HG03095 (cell line): ENCODE data around the gene ZACN.

ENCODE experiments used
- ATAC-seq: cut with Tn5 transposase; IDR thresholded peaks from one replicate; pipeline ENCODE4 v1.9.1; 2021; ENCODE audit warnings: moderate library complexity; ENCODE audit not compliant: unreplicated experiment

The ZACN gene

GRCh38 chr17:76097716-76098295 is 18.8 kb downstream of the ZACN start:
- no peak for ATAC-seq

DNA sequence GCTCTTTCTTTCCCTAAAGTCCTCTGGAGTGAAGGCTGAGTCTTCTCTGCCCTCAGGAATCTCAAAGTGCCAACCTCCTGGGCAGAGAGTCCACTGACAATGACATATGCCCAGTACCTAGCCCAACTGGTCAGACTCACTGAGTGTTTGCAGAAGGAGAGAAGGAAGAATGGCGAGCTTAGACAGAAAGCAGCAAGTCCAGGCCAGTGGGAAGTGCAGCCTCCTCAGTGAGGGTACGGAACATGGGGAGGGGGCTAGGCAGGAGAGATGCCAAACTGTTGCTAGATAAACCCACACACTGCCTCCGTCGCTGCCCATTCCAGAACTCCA is 23.9 kb downstream of the ZACN start:
- no peak for ATAC-seq

DNA sequence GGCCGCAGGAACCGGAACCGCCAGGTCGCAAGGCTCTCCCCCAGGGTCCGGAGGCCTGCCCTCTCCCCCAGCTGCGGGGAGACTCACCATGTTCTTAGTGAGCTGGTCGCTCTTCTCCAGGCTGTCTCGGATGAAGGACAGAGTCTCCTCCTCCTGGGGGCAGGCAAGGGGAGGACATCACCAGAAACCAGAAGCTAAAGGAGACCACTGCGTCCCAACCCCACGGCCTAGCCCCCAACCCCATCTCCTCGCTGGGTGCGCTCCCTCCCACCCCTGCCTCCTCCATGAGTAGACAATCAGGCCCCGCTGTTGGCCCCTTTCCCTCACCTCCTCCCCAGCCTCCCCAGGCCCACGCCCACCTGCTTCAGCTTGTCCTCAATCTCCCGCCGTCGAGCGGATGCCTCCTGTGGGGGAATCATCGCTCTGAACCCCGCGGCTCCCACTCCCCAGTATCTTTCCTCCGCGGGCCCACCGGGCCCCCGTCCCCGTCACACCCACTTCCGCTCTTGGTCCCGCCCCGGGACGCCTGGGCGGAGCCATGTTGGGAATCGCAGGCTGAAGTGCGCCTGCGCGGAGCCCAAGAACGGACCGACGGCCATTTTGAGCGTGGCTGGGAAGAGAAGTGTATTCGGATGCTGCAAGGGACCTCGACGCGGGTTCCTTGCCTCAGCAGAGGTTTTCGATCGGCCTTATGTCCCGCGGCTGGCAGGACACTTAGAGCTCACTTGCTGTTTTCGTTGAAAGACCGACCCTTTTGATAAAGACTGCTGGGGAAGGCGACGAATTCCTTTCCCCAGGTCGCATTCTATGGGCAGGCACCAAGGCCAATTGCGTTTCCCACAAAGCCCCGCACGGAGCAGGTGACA is 24.5 kb downstream of the ZACN start, which contains the start of gene EXOC7:
TSS of gene EXOC7 (minus strand) at position 514 of the 866 bp plus-strand sequence. CDS start at position 419, 95 bp downstream.
- ATAC-seq = peak; percentile 73

GRCh38 chr17:76104140-76104895 is 25.3 kb downstream of the ZACN start:
- no peak for ATAC-seq

- ATAC-seq = no peak
Measured at GRCh38 chr17:76104896-76105231, 25.9 kb downstream of the ZACN start.

- ATAC-seq = no peak
Measured at GRCh38 chr17:76106703-76107102, 27.7 kb downstream of the ZACN start.

DNA sequence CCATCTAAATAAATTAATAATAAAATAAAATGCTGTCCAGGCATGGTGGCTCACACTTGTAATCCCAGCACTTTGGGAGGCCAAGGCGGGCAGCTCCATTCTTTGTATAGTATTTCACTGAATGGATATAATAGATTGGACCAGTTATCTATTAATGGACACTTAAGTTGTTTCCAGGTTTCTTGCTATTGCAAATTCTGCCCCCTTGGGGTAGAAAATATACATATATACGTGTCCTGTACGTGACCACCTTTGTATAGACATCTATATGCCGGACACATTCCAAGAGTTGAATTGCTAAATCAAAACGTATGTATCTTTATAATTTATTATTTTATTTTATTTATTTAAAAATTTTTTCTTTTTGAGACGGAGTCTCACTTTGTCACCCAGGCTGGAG is 28.5 kb downstream of the ZACN start:
- no peak for ATAC-seq

- no peak for ATAC-seq
Measured at GRCh38 chr17:76111956-76112355, 33.0 kb downstream of the ZACN start.

GRCh38 chr17:76115138-76115754 is 36.3 kb downstream of the ZACN start:
- ATAC-seq = no peak

GRCh38 chr17:76119409-76120371 is 40.7 kb downstream of the ZACN start:
- no peak for ATAC-seq

GRCh38 chr17:76120658-76121008 is 41.7 kb downstream of the ZACN start:
- ATAC-seq = no peak

- no peak for ATAC-seq
Measured at GRCh38 chr17:76121932-76122430, 43.0 kb downstream of the ZACN start.

- ATAC-seq = no peak
Measured at GRCh38 chr17:76122431-76123190, 43.6 kb downstream of the ZACN start.

GRCh38 chr17:76123191-76123499 is 44.2 kb downstream of the ZACN start:
- ATAC-seq = no peak

DNA sequence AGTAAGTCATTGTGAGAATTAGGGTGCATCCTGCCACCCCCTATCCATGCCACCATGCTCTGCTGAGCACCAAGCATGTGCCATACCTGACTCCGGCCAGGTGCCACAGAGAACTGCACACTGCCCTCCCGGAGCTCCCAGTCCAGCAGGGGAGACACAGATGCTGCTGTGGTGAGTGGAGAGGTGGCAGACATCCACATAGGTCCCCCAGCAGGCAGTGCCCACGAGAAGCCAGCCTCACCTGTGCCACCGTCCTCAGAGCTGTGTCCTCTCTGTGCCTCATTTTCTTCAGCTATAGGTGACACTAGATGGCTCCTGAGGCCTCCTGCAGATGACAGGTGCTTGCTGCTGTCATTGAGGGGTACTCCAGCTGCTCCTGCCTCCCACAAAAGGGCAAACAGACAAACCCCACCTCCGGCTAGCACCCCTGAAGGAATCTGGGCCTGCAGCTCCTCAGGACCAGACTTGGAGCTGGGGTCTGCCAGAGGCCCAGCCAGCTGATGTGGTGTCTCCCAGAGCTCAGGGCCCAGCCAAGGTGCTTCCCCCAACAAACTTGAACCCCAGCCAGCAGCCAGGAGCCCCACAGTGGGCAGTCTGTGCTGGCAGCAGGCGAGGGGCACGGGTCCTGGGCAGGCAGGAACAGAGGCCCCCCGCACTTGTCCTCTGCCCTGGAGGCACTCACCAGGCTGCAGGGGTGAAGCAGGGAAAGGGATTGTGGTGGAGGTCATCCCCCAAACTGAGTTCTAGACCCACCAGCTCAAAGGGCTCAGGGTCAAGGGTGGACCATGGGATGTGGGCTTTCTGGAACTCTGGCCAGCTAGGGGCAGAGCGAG is 45.0 kb downstream of the ZACN start:
- no peak for ATAC-seq

DNA sequence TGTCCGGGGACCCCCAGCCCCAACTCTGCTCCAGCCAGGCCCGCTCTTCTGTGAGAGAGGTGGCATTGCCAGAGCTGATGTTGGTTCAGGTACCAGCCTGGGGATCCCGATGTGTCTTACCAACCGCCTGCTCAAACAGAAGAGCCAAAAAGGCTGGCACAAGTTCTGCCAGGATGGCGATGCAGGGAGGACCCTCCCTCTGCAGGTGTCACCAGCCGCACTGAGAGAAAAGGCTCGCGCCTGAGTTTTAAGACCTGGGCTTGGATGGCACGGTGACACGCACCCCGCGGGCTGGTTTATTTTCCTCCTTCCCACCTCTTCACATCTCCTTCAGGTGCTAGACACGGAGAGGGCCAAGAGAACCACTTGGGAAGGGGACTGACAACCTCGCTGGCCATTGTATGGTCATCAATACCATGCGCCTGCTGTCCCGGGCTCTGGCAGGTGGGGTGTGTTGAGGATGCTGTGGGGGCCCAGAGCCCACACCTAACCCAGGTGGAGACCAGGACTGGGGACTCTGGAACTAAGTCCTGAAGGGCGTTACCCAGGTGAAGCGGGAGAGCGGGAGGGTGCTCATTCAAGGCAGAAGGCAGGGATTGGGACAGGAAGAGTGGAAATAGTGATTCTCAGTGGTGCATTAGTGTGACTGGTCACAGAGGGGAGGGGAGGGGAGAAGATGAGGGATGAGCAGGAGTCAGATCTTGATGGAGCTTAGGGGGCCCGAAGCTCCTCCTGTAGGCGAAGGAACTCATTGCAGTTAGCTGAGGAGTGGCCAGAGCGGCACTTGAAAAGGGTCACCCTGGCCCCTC is 45.8 kb downstream of the ZACN start:
- ATAC-seq = no peak

DNA sequence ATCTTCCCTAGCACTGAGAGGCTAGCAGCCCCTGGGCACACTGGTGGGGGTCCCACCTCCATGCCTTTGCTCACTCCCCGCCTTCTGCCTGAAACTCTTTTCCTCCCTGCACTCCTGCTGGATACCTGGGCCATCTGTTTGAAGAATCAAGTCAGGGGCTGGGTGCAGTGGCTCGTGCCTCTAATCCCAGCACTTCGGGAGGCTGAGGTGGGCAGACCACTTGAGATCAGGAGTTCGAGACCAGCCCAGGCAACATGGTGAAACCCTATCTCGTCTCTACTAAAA is 46.4 kb downstream of the ZACN start:
- no peak for ATAC-seq

DNA sequence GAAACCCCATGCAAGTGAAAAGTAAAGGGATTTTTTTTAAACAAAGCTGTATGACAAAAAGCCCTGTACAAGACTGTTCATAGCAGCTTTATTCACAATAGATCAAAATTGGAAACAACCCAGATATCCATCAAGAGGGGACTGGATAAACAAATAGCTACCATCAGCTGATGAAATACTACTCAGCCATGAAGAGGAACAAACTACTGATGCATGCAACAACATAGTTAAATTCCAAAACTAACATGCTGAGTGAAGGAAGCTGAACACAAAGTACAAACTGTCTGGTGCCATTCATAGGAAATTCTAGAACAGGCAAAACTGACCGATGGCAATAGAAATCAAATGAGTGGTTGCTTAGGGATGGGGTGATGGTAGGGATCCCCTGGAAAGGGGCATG is 46.9 kb downstream of the ZACN start:
- no peak for ATAC-seq
